GM12873 (cell line): Measurements from ENCODE around the gene AGPAT2.

Experiments used
- CTCF ChIP-seq: IDR thresholded peaks from 2 replicates; pipeline ENCODE4 v1.5.1; 2012; ENCODE audit warnings: low read depth, mild to moderate bottlenecking, moderate library complexity, low read length, control low read depth; ENCODE audit not compliant: insufficient read depth; ENCODE audit errors: missing control alignments

The AGPAT2 gene

GRCh38 chr9:136688274-136689107 lies 1.2 kb upstream of the AGPAT2 start:
- no peak for TF ChIP-seq CTCF

- TF ChIP-seq CTCF, result no peak
Observed at GRCh38 chr9:136687721-136688223, 515 bp upstream of the AGPAT2 start.

- TF ChIP-seq CTCF, result no peak
Observed at GRCh38 chr9:136686534-136686793, 793 bp downstream of the AGPAT2 start.

- no peak for TF ChIP-seq CTCF
Observed at GRCh38 chr9:136685790-136686533, 1.3 kb downstream of the AGPAT2 start.

GRCh38 chr9:136685216-136685615 lies 2.0 kb downstream of the AGPAT2 start:
- no peak for TF ChIP-seq CTCF

- TF ChIP-seq CTCF, result no peak
Observed at GRCh38 chr9:136684799-136685198, 2.5 kb downstream of the AGPAT2 start.

GRCh38 chr9:136684339-136684738 lies 2.9 kb downstream of the AGPAT2 start:
- no peak for TF ChIP-seq CTCF
